Fibroblast of the aortic adventitia (primary cell): ENCODE data around the gene C19orf12. TPM values are rescaled to one million over a fixed set of nuclear protein-coding genes. Genes with fewer than 3 reads are reported as not detected.
A peak's percentile ranks its signal among the peaks of the same experiment; 100 is the strongest.

ENCODE experiments used
- DNase-seq: peaks from one replicate; pipeline ENCODE4 v3.0.0-alpha.2; 2010; ENCODE audit warnings: low read depth
- H3K4me3 ChIP-seq: 2 replicates; pipeline ENCODE4 v1.5.1; 2011; ENCODE audit warnings: low read depth, mild to moderate bottlenecking, control low read depth, low read length, moderate library complexity
- total RNA-seq: library from RNA; depleted of rRNA; stranded (reverse); fragments of >200 nt; gene quantifications from 2 replicates; pipeline ENCODE4 v1.2.3, GENCODE V29; 2012; ENCODE audit warnings: low replicate concordance
- TF ChIP-seq, protein P1 (sequence below): IDR thresholded peaks from 2 replicates; pipeline ENCODE4 v1.5.1; 2011; ENCODE audit warnings: mild to moderate bottlenecking, low read length, control low read depth, inconsistent platforms; ENCODE audit not compliant: insufficient read depth

Gene C19orf12
- total RNA-seq, 1 donor: 24.0 TPM

DNA sequence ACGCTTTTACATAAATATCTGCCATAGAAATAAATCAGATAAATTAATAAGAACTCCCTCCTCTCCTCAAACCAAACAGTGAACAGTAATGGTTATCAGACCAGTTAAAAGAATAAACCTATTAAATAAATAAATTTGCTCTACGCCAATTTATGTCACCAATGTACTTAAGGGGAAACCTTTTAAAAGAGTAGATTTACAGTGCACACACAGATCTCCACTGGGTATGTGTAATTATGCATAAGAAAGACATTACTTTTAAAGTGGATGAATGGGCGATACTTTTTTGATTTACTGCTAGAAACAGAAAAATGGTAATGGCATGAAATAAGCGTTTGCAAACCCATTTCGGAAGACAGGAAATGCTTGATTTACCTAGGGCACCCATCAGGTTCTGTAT is 34.9 kb upstream of the C19orf12 start:
- no peak overlapping the region for H3K4me3 ChIP-seq
- TF ChIP-seq, protein P1, sequence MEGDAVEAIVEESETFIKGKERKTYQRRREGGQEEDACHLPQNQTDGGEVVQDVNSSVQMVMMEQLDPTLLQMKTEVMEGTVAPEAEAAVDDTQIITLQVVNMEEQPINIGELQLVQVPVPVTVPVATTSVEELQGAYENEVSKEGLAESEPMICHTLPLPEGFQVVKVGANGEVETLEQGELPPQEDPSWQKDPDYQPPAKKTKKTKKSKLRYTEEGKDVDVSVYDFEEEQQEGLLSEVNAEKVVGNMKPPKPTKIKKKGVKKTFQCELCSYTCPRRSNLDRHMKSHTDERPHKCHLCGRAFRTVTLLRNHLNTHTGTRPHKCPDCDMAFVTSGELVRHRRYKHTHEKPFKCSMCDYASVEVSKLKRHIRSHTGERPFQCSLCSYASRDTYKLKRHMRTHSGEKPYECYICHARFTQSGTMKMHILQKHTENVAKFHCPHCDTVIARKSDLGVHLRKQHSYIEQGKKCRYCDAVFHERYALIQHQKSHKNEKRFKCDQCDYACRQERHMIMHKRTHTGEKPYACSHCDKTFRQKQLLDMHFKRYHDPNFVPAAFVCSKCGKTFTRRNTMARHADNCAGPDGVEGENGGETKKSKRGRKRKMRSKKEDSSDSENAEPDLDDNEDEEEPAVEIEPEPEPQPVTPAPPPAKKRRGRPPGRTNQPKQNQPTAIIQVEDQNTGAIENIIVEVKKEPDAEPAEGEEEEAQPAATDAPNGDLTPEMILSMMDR: no peak
- DNase-seq: no peak

DNA sequence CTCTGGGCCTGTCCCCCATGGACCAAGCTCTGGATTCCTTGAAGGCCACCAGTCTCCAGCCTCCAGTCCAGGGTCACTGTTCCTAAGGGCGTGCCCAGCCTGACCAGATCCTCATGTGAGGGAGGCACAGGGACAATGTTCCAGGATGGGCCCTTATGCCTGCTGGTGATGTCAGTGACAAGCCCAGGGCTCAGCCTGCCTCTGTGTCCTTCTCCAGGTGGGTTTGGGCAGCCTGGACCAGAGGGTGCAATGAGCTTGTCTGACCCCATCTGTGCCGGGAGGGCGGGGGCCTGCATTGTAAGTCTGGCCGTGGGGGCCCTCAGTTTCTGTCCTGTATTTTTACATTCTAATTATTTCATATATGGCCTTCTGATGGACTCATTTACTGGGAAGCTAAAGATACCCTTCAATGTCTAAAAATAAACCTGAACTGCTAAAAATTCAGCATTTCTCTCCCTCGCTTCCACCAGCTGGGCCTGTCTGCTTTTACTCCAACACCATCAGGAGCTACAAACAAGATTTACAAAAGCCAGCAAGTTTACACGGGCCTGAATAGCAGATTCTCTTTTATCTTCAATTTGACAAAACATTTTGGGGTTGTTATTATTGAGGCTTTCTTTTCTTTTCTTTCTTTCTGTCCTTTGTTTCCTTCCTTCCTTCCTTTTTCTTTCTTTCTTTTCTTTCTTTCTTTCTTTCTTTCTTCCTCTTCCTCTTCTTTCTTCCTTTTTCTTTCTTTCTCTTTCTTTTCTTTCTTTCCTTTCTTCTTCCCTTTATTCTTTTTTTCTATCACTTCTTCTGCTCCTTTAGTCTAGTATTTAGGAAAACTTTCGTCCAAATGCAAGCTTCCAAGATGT is 34.2 kb upstream of the C19orf12 start:
- TF ChIP-seq, protein P1: no peak
- H3K4me3 ChIP-seq: no peak overlapping the region
- no peak for DNase-seq

DNA sequence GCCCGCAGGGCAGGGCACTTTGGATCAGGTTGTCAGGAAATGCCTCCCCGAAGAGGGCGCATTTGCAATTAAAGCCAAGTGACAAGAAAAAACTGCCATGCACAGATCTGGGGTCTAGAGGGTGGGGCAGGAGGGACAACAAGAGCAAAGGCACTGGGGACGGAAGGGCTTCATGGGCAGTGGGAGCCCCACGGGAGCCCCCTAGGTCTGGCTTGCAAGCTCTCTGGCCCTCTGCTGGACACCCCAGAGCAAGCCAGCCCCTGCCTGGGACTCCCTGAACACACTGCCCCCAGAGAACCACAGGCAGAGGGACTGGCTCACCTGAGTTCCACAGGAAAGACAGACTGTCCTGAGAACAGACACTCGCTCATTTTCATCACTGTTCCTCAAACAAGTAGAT is 30.2 kb upstream of the C19orf12 start:
- TF ChIP-seq, protein P1: peak; percentile 13
- no peak overlapping the region for H3K4me3 ChIP-seq
- DNase-seq: no peak

DNA sequence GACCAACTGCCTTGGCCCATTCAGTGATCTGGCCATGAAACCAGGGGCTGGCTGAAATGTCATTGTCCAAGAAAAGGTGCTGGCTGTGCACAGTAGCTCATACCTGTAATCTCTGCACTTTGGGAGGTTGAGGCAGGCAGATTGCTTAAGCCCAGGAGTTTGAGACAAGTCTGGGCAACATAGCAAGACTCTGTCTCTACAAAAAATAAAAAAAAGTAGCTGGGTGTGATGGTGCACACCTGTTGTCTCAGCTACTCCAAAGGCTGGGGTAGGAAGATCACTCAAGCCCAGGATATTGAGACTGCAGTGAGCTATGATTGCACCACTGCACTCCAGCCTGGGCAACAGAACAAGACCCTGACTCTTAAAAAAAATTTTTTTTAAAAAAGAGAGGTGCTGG is 28.6 kb upstream of the C19orf12 start:
- TF ChIP-seq, protein P1: no peak

DNA sequence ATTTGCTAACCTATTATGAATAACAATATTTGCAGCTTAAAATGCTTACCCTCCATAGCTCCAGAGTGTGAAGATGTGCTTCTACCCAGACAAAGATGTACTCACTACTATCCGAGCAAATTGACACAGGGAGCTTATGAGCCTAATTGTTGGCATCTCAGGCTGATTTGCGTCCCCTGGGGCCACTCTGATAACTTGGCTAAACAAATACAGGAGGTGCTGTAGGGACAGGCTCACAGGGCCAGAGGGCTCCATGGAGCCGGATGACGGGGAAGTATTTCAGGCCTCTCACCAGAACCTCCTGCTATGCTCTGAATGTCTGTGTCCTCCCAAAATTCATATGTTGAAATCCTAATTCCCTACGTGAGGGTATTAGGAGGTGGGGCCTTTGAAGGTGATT is 26.7 kb upstream of the C19orf12 start:
- no peak overlapping the region for H3K4me3 ChIP-seq
- DNase-seq: no peak
- TF ChIP-seq, protein P1: no peak

More for the DNA sequence above, 28.6 kb upstream of the C19orf12 start:
- no peak for DNase-seq
- no peak overlapping the region for H3K4me3 ChIP-seq

DNA sequence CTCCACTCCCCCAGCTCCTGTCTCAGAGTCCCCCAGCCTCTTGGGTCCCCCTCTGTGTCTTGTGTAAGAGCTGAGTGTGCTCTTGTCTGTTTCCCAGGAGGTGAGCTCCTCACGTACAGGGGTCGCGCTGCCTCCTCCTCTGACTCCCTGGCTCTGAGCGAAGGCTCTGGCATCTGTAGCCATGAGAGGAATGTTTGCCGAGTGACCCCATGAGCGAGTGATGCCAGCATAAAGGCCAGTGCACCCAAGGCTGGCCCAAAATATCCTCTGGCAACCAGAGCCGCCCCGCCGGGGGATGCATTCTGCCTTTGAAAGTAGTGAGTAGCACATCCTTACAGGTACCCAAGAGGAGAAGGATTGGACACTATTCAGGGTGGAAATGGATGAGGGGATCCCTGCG is 26.2 kb upstream of the C19orf12 start:
- DNase-seq: no peak
- TF ChIP-seq, protein P1: no peak
- no peak overlapping the region for H3K4me3 ChIP-seq
